Esophagus muscularis mucosa (tissue), 4 donors: ENCODE results near the gene NAGK.

Experiments
- CTCF ChIP-seq, 3 experiments: fragments of 200-600 bp in 2 of 3; fragments of 450-650 bp in 1 of 3; sonication (generic) in 2 of 3; IDR thresholded peaks; one replicate each; pipeline ENCODE4 v1.5.1; 2017 to 2019; ENCODE audit warnings: antibody characterized with exemption in 3 of 3, mild to moderate bottlenecking in 2 of 3, moderate library complexity in 1 of 3
- EP300 ChIP-seq: sonication (generic); formaldehyde crosslinking; IDR thresholded peaks from one replicate; pipeline ENCODE4 v1.6.1; 2017; ENCODE audit warnings: antibody characterized with exemption
- POLR2A ChIP-seq: fragments of 450-650 bp; IDR thresholded peaks from one replicate; pipeline ENCODE4 v1.6.1; 2017; ENCODE audit warnings: antibody characterized with exemption, moderate library complexity, mild to moderate bottlenecking, low read depth
- POLR2AphosphoS5 ChIP-seq, 2 donors: sonication (generic); formaldehyde crosslinking; IDR thresholded peaks; one replicate each; pipeline ENCODE4 v1.6.1; 2017; ENCODE audit warnings: antibody characterized with exemption in 2 of 2

DNA sequence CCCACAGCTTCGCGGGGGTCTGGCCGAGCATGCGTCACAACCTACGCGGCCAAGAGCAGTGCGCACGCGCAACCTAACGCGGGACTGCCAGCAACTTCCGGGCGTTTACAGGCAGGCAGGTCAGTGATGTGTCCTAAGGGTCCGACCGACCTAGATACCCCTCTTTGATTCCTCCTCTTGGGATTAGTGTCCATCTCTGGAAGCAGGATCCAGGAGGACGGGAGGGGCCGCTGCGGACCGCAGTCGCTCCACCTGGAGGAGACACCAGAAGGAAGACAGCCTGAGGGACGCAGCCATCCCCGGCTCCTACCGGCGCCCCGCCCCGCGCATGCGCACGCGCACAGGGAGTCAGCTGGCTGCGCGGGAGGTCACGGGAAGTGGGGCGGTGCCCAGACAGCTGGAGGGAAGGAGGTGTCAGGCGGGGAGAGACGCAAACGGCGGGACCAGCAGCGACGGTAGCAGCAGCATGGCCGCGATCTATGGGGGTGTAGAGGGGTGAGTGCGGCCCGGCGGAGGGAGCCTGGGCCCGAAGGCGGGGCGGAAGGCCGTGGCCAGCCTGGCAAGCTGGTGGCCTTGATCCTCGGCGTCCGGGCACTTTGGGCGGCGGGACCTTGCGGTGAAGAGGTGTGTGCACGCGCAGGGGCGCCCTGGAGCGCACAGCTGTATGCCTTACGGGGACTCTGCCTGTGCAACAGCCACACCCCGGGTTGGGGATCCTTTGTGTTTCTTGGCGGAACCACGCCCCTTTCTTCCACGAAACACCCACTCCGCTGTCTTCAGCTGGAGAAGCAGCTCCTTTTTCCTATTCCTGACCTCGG is at the start of gene NAGK:
- TF ChIP-seq CTCF (IDR thresholded peaks at IDR 0.05) (peak in 1 of 3 experiments; percentile 4), POLR2A (peak; percentile 100), POLR2AphosphoS5 (IDR thresholded peaks at IDR 0.05) (peak; percentile 100), EP300 (no peak)
